Keratinocyte (primary cell): ENCODE data around the gene HMCN1. TPM values are rescaled to one million over a fixed set of nuclear protein-coding genes. Genes with fewer than 3 reads are reported as not detected.
A peak's percentile ranks its signal among the peaks of the same experiment; 100 is the strongest.

Source experiments
- DNase-seq: peaks from one replicate; pipeline ENCODE4 v3.0.0-alpha.2; 2011; ENCODE audit warnings: low read depth, missing footprints, low spot score
- FAIRE-seq: peaks from 2 replicates; lab custom pipeline; 2011; peaks lifted over from hg19 to GRCh38; lab: Jason Lieb, UNC
- H2AFZ ChIP-seq: 2 replicates; pipeline ENCODE4 v1.6.0; 2012; ENCODE audit warnings: low read length, control low read depth, inconsistent platforms; ENCODE audit not compliant: control insufficient read depth
- H3K27ac ChIP-seq: 2 replicates; pipeline ENCODE4 v1.5.1; 2011; ENCODE audit warnings: low read length; ENCODE audit not compliant: control insufficient read depth, insufficient read depth
- H3K27me3 ChIP-seq: 3 replicates; pipeline ENCODE4 v1.6.0; 2011; ENCODE audit warnings: low read length; ENCODE audit not compliant: control insufficient read depth, insufficient read depth; ENCODE audit errors: extremely low read depth
- H3K36me3 ChIP-seq, 2 experiments: 2 replicates in 1 of 2; 3 replicates in 1 of 2; pipeline ENCODE4 v1.5.1; 2011; ENCODE audit warnings: low read length in 2 of 2, mild to moderate bottlenecking in 1 of 2; ENCODE audit not compliant: control insufficient read depth in 2 of 2, insufficient read depth in 2 of 2; ENCODE audit errors: extremely low read depth in 1 of 2
- H3K4me1 ChIP-seq: 3 replicates; pipeline ENCODE4 v1.5.1; 2011; ENCODE audit warnings: low read length; ENCODE audit not compliant: control insufficient read depth, insufficient read depth; ENCODE audit errors: extremely low read depth
- H3K4me2 ChIP-seq: 3 replicates; pipeline ENCODE4 v1.6.0; 2011; ENCODE audit warnings: low read depth, low read length; ENCODE audit not compliant: control insufficient read depth, insufficient read depth; ENCODE audit errors: extremely low read depth
- H3K4me3 ChIP-seq, 3 experiments: fragments of 200-600 bp in 1 of 3; sonication (generic) in 1 of 3; 2 replicates in 2 of 3; 3 replicates in 1 of 3; pipeline ENCODE4 v1.5.1; 2011 to 2016; ENCODE audit warnings: low read length in 3 of 3, mild to moderate bottlenecking in 3 of 3, control low read depth in 2 of 3, inconsistent platforms in 1 of 3, low read depth in 1 of 3, mixed read lengths in 1 of 3, mixed run types in 1 of 3, moderate library complexity in 1 of 3; ENCODE audit not compliant: control insufficient read depth in 2 of 3, insufficient read depth in 2 of 3; ENCODE audit errors: extremely low read depth in 1 of 3
- H3K79me2 ChIP-seq: 2 replicates; pipeline ENCODE4 v1.6.0; 2012; ENCODE audit warnings: low read length; ENCODE audit not compliant: control insufficient read depth, insufficient read depth
- H3K9ac ChIP-seq: 3 replicates; pipeline ENCODE4 v1.6.0; 2011; ENCODE audit warnings: low read length; ENCODE audit not compliant: control insufficient read depth, insufficient read depth; ENCODE audit errors: extremely low read depth
- H3K9me1 ChIP-seq: 3 replicates; pipeline ENCODE4 v1.6.0; 2011; ENCODE audit warnings: low read length; ENCODE audit not compliant: control insufficient read depth, insufficient read depth; ENCODE audit errors: extremely low read depth
- H3K9me3 ChIP-seq: 2 replicates; pipeline ENCODE4 v1.5.1; 2012; ENCODE audit warnings: low read depth, low read length; ENCODE audit not compliant: control insufficient read depth
- H4K20me1 ChIP-seq: 3 replicates; pipeline ENCODE4 v1.6.0; 2011; ENCODE audit warnings: low read length; ENCODE audit not compliant: control insufficient read depth, insufficient read depth; ENCODE audit errors: extremely low read depth
- CTCF ChIP-seq, 3 experiments: IDR thresholded peaks in 1 of 3; conservative IDR thresholded peaks in 1 of 3; optimal IDR thresholded peaks in 1 of 3; 2 replicates in 2 of 3; 3 replicates in 1 of 3; pipeline versions ENCODE3 to v1.5.1; 2011; ENCODE audit warnings: low read length in 3 of 3, mild to moderate bottlenecking in 3 of 3, moderate library complexity in 2 of 3, control low read depth in 1 of 3, inconsistent platforms in 1 of 3; ENCODE audit not compliant: insufficient read depth in 2 of 3; ENCODE audit errors: extremely low read depth in 1 of 3
- EZH2 ChIP-seq: IDR thresholded peaks from one replicate; pipeline ENCODE4 v1.6.1; 2012; ENCODE audit warnings: inconsistent platforms, mild to moderate bottlenecking, low read length, moderate library complexity
- dilution Hi-C: fragments of 300-500 bp; cut with MboI; formaldehyde crosslinking; loops from one replicate; pipeline ENCODE4 v1.7.0; 2020; ENCODE audit warnings: low sequenced_read_pairs; ENCODE audit not compliant: extremely low pct_ligation_motif_present
- polyA plus RNA-seq, 5 experiments: library from polyadenylated mRNA; depleted of rRNA in 3 of 5; stranded (reverse) in 3 of 5; stranded (forward) in 1 of 5; unstranded in 1 of 5; fragments of >200 nt; gene quantifications; 1 replicate in 1 of 5; 2 replicates in 3 of 5; 3 replicates in 1 of 5; pipeline versions ENCODE4 v1.2.1 to v1.2.3, GENCODE V29; 2011 to 2012; ENCODE audit warnings: missing spikeins in 2 of 5, low read depth in 1 of 5, low replicate concordance in 1 of 5

HMCN1 gene
- polyA plus RNA-seq, 1 donor (not counting 4 experiments of a cell fraction or from before 2014, with no cell fraction given) = 1.8 TPM

- Histone ChIP-seq H3K4me3 (no peak overlapping the region), H3K9me3 (no peaks in the 10 kb centered on the region), H3K9me1 (no peaks in the 10 kb centered on the region), H3K79me2 (no peaks in the 10 kb centered on the region), H3K4me1 (no peaks in the 10 kb centered on the region), H3K27me3 (no peaks in the 10 kb centered on the region), H3K4me2 (no peak overlapping the region), H3K36me3 (no peaks in the 10 kb centered on the region), H4K20me1 (no peaks in the 10 kb centered on the region), H2AFZ (peak overlapping the region; percentile 6), H3K9ac (no peak overlapping the region), H3K27ac (no peak overlapping the region)
- FAIRE-seq (no peak), DNase-seq (no peak)
- no peak for TF ChIP-seq EZH2
- no peak for TF ChIP-seq CTCF (optimal IDR thresholded peaks at IDR 0.05 in 1 of 3, IDR thresholded peaks at IDR 0.05 in 1 of 3, conservative IDR thresholded peaks at IDR 0.05 in 1 of 3; ENCODE audit: extremely low read depth in 1 of 3, insufficient read depth in 2 of 3, low read length in 3 of 3)
- dilution Hi-C loops = no loop called here
Measured at GRCh38 chr1:185696422-185697150, 37.6 kb upstream of the HMCN1 start.

GRCh38 chr1:185699874-185700273 lies 34.3 kb upstream of the HMCN1 start:
- Histone ChIP-seq H3K9ac (no peak overlapping the region), H3K27me3 (no peaks in the 10 kb centered on the region), H3K4me3 (no peak overlapping the region), H3K4me2 (no peak overlapping the region), H3K9me3 (no peaks in the 10 kb centered on the region), H2AFZ (no peak overlapping the region), H3K79me2 (no peaks in the 10 kb centered on the region), H3K36me3 (no peaks in the 10 kb centered on the region), H3K27ac (no peak overlapping the region), H3K4me1 (no peaks in the 10 kb centered on the region), H3K9me1 (no peaks in the 10 kb centered on the region), H4K20me1 (no peaks in the 10 kb centered on the region)
- no peak for DNase-seq
- no peak for FAIRE-seq
- dilution Hi-C loops = no loop called here
- TF ChIP-seq CTCF (optimal IDR thresholded peaks at IDR 0.05 in 1 of 3, IDR thresholded peaks at IDR 0.05 in 1 of 3, conservative IDR thresholded peaks at IDR 0.05 in 1 of 3; ENCODE audit: extremely low read depth in 1 of 3, insufficient read depth in 2 of 3, low read length in 3 of 3) (no peak), EZH2 (no peak)
